GM18861 (cell line): Measurements from ENCODE around the gene KCNAB1.

Experiments used
- ATAC-seq: cut with Tn5 transposase; IDR thresholded peaks from one replicate; pipeline ENCODE4 v1.9.1; 2021; ENCODE audit not compliant: unreplicated experiment

Gene KCNAB1

DNA sequence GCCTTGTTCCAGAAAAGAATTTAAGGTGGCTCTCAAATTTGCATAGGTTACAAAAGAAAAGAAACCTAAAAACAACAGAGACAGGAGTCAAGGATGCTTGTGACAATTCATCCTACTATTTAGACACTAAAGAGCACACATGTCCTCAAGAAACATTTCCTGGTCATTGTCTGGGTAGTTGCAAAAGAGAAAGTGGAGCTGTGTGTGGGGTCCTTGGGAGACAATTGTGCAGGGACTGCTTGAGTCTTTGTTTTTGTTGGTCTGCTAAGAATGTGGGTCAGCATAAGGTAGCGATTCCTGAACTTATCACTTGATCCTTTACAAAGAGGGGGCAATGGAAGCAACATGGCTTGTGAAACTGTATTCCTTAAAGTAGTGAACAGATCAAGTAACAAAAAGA lies 185.3 kb downstream of the KCNAB1 start:
- ATAC-seq: no peak

DNA sequence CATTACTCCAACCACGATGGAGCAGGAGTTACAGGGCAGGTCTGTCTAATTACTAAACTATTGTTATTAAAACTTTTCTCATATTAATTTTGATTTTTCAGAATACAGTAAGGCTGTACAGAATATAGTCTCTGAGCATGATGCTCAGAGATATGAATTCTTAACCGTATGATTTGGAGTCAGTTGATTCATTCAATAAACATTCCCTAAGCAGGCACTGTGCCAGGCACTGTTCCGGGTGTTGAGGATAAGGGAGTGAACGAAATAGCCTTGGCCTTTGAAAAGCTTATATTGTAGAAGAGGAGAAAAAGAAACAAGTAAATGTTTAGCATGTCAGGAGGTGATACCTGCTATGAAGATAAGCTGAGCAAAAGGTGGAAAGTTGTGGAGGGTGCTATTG lies 187.3 kb downstream of the KCNAB1 start:
- no peak for ATAC-seq

DNA sequence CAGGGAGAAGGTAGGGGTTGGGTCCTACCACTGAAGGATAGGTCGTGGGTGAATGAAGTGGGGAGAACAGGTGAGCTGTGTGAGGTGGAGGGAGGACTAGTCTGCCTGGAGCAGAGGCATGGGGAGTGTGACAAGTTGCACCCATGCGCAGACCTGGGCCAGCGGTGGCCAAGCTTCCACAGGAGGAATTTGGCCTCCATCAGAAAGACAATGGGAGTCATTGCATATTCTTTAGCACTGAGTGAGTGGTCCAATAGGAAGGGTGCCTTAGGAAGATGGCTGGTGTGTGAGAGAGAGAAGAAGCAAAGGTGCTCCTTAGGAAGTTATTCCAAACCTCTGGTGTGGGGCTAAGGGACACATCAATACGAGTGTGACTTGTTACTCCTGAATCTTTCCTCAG lies 191.1 kb downstream of the KCNAB1 start:
- ATAC-seq: no peak

DNA sequence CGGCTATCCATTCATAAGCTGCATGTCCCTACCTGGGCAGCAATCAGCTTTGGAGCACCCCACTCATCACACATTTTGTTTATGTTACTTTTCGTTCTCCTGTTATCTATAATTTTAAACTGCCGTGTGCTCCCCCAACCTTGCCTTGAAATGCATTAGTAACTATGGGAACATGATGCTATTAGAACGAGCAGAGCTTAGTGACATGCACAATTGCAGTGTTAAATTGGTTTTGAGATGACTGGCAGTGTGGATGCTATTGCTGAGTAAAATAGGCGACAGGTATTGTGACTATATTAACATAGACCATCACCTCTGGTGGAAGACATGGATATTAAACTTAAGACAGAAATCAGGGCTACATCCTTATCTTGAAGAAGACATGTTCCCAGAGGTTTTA lies 191.6 kb downstream of the KCNAB1 start:
- ATAC-seq: no peak

DNA sequence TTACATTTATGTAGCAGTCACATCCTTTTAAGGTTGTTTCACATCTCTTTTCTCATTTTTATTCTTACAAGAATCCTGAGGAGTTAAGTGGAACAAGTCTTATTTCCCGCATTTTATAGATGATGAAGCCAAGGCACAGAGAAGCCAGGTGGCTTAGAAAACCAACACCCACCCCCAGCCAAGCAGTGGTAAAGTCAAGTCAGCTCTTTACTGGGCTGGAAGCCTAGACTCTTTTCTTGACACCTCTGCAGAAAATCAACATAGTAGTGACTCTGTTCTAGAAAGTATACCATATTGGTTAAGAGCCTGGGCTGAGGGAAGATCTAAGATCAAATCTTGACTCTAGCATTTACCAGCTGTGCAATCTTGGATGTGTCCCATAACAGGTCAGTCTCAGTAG lies 195.7 kb downstream of the KCNAB1 start:
- ATAC-seq: no peak

DNA sequence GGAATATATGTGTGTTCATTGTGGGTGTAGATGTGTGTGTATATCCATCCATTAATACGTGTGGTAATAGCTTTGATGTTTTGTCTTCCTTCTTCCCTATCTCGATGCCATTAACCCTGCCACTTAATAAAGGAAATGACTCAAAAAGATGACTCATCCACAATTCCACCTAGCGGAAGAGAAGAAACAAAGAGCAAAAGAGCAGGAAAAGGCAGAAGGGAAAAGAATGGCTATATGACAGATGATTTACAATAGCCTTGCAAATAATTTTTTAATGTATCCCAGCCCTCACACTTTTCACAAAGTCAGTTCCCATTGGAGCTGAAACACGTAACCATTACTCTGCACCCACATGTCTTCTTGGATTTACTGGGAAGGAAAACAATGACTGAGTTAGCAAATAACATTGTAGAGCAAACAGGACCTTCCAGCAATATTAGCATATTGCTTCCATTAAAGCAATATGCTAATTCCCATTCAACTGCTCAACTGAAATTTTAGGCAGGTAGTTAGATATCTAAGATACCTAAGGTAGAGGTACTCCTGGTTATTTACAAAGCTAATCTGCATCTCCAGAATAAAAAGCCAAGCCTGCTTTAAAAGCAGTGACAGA lies 197.2 kb downstream of the KCNAB1 start:
- ATAC-seq: no peak

DNA sequence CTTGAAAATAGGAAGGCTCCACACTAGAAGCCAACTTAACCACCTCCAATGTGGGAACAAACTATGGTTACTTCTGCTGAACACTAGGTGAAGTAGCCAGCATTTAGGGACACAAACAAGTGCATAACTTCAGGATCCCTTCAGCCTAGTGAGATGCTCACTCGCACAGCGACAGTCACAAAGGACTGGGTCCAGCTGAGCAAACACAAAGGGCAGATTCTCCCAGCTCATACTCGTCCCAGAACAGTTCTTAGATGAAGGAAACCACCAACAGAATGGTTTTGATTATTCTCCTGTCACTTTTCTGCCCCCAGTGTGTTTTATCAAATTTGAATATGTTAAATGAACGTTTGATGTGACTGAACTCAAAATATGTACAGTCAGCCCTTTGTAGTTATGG lies 201.6 kb downstream of the KCNAB1 start:
- ATAC-seq: no peak

DNA sequence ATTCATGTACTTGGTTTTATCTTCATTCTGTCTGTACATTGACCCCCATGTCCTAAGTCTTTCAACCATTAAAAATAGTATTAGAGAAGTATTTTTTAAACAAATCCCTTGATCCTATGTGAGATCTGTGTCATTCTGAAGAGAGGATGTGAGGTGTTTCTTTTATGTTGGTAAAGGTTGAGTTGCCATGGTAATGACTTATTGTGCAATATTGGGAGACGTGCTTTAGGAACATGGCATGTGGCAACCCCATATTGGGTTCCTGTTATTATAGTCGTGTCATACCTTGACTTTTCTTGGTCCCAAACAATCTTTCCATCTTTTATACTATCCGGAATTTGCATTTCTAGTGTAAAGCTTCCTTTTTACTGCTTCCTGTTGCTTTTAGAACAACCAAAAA lies 203.1 kb downstream of the KCNAB1 start:
- ATAC-seq: no peak

DNA sequence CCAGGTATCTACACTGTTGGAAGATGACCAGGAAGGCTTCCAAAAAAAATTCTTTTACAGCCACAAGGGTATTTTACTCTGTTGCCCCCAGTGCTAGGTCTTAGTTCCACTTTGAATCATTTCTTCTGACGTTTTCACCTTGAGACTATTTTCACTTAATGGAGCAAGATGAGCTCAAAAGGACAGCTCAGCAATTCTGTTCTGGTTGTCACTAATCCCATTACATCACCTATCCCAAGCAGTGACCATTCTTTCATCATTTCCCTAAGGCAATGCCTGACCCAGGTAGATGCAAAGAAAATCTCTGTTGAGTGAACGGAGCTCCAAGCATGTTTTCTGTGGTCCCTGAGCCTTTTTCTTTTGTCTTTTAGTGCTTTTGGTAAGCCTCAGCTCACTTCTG lies 210.0 kb downstream of the KCNAB1 start:
- no peak for ATAC-seq

DNA sequence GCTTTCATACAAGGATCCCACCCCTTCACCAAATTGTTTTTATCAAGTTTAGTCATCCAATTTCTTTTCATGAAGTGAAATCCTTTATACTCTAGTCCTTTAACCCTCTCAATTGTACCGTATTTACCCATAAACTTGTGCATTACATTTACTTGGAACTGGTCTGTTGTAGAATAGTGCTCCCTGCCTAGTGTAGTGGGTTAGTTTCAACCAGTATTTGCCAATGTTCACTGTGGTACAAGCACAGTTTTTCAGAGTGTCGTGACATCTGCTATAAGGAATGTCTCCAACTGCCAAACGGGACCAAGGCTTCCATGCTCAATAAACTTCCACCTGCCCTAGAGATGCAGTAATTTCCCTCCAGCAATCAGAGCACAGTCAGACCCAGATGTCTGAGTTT lies 211.9 kb downstream of the KCNAB1 start:
- no peak for ATAC-seq

DNA sequence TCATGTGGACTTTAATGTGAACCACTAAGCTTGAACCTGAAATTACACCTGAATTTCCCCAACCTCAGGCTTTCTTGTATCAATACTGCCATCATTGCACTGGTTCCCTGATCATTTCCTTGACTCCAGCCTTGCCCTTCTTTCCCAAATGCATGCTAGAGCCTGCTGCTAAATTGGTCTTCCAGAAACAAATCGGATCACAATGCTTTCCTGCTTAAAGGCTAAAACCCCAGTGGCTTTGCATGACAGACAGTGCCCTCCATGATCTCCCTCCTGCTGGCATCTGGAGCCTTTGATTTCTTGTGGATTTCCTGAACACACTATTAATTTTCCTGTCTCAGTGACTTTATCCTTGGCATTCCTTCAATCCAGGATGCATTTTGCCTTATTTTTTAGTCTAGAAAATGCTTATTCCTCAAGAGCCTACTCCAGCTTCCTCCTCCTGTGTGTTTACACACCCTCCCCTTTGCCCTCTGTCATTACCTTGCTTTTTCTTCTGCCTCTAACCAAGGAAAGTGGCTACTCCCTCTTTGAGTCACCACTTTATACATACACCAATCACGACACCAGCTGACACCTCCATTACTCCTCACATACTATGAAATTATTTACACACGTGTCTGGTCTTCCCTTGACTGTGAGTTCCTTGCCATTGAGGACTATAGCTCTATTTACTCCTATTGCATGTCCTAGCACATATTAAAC lies 214.6 kb downstream of the KCNAB1 start:
- no peak for ATAC-seq

DNA sequence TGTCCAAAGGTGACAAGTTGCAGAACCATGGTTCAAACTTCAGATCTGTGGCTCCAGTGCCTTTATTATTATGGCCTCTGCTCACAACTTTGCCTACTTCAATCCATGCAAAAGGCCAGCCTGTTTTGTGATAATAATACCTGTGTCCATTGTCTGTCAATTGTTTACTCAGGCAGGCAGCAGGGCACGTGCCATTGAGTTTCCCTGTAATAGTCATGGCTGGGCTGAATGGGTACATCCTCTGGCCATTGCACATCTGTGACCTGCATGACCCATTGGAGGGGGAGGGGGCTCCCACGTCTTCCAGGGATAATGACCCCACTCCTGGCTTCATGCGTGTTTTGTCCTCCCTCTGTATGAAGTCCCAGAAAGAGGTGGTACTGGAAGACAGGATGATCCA lies 219.1 kb downstream of the KCNAB1 start:
- ATAC-seq: no peak

DNA sequence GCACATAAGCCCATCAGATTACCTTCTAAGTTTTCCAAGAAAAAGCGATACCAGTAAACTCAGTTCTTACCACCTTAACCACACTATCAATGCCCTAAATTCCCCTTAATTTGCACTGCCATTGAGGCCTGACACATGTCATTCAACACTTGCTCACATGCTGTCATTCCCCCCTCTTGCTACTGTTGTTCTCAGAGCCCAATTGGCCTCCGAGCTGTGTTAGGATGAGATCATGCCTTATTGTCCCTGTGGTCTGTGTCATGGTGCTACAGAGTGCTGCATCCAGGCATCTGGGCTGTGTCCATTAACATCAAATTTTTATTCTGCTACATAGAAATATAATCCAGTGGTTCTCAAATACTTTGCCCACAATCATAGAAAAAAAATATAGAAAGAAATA lies 221.0 kb downstream of the KCNAB1 start:
- no peak for ATAC-seq

DNA sequence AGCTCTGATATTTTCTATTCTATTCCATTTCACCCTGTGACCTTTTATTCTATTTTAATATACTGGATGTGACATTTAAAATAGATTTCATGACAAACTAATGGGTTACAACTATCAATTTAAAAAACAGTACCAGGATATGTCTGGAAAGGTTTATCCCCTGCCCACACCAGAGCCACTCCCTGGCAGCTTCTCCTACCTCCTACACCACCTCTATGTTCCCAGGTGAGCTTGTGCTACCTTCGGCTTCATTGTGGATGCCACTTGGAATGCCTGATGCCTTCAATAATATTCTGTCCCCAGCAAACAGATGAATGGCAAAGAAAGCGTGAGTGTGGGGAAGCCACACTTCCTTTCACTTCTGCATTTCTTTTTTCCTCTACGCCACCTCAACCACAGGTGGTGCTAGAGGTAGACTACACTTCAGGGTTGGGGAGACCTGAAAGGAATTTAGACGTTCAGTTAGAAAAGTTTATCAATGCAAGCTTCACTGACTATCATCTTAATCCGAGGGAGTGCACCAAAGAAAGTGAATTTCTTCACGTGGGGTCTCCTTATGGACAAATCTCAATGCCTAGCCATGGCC lies 221.5 kb downstream of the KCNAB1 start:
- peak; percentile 100 for ATAC-seq

DNA sequence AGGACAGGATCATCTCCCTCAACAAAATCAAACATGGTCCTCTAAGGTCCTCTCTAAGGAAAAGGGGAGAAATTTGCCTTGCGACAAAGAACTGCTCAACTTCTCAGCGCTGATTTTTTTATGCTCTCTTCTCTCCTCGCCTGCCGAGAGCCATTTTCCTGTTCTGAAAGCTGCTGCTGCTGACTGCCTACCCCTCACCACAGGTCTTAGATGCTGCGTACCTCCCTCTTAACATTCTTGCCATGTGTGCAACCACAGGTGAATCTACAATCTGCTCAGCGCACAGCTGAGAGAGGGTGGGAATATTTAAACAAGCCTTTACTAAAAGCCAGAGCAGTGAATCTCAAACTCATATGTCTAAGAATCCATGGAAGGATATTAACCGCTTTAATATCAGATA lies 223.8 kb downstream of the KCNAB1 start:
- ATAC-seq: no peak

DNA sequence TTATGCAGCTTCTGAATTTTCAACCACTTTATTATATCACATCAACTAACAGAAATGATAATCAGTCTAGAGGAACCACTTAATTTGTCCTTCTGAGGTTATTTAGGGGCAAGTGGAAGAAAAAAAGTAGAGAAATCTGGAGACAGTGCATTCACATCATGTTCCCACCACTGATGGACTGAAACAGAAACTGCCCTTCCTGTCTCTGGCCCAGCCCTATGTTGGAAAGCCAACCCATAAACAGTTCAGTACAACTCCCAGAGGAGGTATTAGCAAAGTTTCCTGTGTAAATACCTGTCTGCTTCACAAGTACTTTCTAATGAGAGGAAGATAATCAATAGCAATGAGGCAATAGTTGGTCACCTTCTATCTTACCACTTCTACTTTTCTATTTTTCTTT lies 228.7 kb downstream of the KCNAB1 start:
- ATAC-seq: no peak

DNA sequence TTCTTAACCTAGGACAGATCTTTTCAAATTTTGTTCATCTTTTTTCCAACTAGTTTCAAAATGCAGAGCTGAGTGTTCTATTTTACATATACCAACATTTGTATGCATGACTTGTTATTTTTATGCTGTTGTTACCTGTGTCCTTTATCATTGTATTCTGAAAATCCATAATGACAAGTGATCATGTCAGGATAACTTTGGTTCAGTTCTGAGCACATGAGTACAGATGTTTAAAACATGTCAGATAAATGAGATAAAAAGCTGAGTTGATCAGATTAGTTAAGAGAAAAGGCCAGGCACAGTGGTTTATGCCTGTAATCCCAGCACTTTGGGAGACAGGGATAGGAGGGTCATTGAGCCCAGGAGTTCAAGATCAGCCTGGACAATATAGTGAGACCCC lies 229.6 kb downstream of the KCNAB1 start:
- ATAC-seq: no peak

DNA sequence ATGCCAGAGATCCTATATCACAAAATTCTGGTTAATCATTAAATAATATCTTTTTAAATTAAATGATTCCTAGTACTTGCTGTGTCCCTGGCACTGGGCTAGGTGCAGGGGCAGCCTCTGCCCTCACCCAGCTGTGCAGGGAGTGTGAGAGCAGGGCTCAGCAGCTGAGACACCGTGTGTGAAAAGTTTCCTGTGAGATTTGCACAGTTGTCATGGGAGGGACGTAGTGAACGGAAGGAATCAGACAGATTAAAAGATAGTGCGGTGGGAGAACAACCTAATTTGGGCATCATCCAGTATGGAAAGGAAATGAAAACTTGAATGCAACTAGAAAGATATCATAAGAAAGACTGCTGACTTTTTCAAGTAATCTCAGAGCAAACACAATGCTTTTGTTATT lies 230.4 kb downstream of the KCNAB1 start:
- ATAC-seq: no peak

DNA sequence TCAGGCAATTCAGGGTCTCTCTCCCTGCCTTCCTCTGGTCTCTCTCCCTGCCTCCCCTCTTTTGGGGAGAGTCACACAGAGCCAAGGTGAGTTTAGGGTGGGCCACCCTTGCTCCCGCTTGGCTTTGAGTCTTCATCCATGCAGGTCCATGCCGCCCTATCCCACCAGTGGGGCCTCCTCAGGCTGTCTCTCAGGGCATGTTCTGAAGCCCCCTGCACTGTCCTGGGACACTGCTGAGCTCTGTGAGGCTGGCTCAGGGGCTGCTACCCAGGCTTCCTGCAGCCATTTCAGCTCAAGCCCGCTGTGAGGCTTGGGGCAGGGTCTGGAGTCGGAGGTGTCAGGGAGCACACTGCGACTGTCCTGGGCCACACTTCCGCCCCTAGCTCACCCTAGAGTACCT lies 231.4 kb downstream of the KCNAB1 start:
- ATAC-seq: no peak

DNA sequence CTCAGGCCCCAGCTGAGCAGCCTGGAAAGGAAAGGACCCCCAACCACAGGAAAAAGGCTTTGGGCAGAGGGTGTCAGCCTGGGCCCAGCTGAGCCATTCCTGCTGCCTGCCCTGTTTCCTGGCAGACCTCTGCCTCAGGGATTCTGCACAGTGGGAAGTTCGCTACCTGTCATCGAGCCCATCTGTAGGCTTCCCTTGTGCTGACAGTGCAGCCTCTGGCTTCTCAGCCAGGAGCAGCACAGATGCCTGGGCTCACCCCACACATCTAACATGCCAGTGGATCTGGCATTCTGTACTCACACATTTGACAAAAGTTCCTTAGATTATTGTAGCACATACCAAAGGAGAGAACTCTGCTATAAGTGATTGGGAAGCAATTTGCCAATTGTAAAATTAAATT lies 232.3 kb downstream of the KCNAB1 start:
- ATAC-seq: no peak

DNA sequence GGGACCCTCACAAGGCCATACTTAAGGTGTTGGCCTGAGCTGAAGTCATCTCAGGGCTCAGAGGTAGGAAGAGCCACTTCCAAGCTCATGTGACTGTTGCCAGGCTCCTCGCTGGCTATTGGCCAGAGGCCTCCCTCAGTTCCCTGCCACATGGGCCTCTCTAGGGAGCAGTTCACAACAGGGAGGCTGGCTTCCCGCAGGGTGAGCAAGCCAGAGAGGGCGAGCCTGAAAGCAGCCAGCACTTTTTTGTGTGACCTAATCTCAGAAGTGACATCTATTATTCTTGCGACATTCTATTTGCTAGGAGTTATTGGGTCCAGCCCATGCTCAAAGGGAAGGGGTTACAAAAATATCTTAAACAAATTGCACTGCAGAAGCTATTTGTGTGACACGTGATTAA lies 233.2 kb downstream of the KCNAB1 start:
- no peak for ATAC-seq

DNA sequence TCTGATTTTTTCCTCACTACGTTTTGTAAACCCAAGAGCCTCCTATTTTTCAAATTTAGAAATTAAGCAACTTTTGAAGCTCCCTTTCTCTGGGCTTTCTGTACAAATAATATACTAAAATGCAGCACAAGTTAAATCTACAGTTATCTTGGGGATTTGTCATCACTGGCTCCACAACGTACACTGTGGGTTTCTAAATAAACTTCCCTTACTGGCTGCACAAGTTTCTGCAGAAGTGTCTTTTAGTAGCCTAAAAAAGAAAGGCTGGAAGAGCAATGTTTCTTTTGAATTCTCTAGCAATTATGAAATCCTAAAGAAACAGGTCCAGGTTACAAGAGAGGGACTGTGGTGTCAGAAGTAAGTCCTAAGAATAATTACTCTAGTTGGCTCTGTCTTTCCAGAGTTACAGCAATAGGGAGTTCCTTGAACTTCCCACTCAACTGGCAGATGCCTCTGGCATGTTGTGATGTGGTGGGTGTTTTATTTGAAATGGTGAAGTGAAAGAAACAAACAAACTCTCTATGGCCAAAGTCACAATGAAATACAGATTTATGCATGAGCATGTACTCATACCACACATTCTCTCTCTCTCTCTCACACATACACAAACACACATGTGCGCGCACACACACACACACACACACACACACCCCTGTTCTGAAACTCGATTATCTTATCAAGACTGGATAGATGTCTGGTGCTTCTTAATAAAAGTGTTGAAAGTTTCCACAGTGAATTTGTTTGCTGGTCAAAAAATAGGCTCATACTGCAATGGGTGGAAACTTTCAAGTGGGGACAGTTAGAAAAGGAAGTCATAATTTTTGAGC lies 236.4 kb downstream of the KCNAB1 start:
- ATAC-seq: no peak
